HG03064 (cell line): ENCODE data around the gene CTNNBL1.

ENCODE experiments used
- ATAC-seq: cut with Tn5 transposase; IDR thresholded peaks from one replicate; pipeline ENCODE4 v1.9.1; 2021; ENCODE audit warnings: low read depth; ENCODE audit not compliant: unreplicated experiment

Gene CTNNBL1

DNA sequence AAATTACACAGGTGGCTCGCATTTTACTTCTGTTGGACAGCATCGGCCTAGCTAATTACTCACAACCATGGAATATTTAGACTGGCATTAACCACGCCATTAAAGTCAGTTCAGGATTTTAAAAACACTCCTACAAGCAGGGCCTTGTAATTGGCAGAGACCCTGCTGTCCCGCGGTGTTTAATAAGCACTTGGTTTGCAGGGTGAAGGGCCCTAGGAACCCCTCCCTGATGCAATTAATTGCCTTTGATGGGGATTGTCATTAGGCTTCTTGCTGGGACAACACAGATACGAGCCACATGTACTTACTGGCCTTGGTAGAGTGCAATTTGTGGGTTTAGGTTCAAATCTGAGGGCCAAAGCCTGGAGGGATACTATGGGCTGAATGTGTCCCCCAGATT lies 201.3 kb downstream of the CTNNBL1 start:
- no peak for ATAC-seq

DNA sequence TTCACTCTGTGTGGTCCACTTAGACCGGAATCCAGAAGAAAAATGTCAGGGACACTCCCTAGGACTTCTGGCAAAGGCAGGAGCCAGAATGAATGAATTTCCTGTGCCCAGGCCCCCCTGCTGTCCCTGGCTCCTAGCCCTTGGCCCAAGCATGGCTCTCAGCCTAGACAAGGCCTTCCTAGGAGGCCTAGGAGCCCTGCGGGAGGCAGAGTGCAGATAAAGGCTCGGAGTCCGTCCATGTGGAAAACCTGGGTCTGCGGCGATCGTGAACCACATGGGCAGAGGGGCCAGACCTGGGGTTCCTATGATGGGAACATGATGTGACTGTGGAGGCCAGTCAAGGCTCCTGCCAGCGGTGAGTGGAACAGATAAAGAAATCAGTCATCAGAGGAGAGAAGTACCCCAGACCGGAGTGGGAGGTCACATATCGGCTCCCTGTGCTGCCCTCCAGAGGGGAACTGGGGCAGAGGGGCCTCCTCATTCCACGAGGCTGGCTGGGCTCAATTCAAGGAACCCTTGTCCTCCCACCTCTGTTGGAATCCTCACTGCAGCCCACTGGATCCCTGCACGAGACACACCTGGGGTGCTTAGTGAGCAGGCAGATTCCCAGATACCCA lies 203.2 kb downstream of the CTNNBL1 start:
- no peak for ATAC-seq

DNA sequence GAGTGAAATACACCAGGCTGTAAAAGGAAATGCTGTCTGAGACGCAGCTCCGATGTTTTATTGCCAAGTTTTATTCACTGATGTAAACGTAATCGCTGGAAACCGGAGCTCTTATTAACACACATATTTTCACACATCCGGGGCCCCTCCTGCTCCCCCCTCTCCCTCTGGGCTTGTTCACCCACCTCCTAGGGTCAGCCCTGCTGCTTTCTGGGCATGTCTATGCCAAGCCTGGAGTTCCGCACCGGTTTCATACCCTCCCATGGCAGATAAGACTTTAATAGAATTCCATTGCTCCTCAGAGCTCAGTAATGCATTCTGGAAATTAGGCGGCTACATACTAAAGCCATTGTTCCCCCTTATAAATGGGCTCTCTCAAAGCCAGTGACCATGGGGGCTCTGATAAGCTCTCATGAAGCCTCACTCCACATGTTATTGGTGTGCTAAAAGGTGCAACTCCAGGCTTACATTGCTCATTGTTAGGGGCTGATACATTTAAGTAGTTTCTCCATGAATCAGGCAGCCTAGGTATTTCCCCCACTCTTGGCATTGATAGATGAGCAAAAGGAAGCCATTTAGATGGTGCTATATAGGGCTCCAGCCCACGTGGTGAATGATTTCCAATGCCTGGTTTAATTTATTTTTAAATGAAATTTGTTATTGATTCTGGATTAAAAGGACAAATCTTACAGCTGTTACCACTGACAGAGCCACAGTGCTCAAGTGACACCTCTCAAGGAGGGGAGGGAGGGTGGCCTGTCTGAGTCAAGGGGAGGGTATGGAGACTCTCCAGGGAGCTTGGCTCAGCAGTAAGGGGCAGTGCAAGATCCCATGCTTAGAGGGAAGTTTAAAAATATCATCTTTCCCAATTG lies 204.6 kb downstream of the CTNNBL1 start:
- ATAC-seq, result no peak

DNA sequence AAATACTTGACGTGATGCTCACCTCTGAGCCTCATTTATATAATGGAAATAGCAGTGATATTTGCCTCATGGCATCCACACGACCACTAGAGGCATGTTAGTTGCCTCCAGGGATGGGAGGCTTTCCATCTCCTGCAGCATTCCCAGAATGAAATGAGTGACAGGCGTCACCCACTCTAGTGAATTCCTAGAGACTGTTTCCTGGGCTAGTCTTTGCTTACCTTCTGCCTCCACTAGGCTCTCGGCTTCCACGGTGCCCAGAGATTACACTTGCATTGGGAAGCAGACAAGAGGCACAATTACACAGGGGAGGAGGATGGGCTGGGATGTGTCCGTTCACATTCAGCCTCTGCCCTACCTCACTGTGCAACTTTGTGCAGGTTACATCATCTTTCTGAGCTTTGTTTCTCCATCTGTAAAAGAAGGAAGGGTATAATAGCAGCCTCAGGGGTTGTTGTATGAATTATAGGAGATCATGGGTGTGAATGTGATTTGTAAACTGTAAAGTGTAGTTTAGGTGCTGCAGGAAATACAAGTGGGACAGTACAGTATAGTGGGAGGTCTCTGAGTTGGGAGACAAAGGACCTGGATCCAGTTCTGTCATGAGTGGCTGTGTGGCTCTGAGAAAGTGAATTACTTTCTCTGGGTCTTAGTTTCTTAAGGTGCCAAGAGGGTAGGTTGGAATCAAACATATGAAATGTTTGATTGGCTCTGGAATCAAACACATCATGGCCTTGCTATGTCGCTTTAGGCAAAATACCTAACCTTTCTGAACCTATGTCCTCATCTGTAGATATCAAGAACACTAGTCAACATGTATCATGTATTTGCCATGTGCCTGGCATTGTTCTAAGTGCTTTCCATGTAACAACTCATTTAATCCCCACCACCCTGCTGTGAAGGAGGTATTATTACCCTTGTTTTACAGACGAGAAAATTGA lies 205.5 kb downstream of the CTNNBL1 start:
- ATAC-seq, result no peak

DNA sequence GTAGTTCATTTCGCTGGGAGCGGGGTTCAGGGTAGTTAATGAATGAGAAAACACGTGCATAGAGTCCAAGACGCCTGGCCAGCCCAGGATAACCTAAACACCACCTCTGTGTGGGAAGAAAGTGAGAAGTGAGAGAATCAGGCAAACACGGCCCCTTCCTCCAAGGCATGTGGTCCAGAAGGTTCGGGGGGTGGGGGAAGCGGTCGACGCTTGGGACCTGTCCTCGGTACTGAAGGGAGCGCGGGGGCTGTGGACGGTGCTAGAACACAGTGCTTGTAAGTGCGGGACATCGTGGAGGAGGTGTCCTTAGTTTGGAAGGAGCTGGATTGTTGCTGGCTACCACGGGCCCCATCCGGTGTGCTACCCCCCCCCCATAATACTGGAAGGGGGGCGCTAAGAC lies 207.4 kb downstream of the CTNNBL1 start:
- ATAC-seq, result no peak

DNA sequence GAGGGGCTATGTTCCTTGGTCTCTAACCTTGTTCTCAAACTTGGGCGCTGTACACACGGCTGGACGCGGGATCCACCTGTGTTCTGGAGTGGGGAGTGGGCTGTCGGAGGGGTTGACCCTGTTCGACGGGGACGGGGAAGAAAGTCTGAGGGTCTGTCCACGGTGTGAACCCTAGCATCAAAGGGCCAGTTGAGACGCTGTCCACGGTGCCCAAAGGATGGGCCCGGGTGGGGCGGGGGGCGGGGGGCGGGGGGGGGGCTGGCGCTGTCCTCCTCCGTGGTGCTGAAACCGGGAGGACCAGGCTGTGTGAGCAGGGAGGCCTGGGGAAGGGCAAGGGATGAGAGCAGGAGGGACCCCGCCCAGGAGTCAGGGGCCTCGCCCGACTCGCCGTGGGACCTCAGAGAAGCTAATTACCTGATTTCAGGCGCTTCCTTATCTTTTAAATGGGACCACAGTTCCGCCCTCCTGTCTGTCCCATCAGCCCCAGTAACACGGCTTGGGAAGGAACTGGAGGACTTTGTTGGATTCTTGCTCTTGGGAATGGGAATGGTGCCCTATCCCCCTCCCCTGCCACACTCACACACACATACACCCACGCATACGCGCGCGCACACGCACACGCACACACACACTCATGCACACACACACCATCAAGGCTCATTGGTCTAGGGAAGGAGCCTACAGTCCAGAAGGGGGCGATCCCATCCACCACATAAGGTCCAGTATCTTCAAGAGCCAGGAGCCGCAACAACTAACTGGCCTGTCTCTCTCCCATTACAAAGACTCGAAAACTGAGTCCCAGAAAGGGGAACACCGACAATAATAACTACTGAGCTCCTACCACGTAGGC lies 208.0 kb downstream of the CTNNBL1 start:
- no peak for ATAC-seq

DNA sequence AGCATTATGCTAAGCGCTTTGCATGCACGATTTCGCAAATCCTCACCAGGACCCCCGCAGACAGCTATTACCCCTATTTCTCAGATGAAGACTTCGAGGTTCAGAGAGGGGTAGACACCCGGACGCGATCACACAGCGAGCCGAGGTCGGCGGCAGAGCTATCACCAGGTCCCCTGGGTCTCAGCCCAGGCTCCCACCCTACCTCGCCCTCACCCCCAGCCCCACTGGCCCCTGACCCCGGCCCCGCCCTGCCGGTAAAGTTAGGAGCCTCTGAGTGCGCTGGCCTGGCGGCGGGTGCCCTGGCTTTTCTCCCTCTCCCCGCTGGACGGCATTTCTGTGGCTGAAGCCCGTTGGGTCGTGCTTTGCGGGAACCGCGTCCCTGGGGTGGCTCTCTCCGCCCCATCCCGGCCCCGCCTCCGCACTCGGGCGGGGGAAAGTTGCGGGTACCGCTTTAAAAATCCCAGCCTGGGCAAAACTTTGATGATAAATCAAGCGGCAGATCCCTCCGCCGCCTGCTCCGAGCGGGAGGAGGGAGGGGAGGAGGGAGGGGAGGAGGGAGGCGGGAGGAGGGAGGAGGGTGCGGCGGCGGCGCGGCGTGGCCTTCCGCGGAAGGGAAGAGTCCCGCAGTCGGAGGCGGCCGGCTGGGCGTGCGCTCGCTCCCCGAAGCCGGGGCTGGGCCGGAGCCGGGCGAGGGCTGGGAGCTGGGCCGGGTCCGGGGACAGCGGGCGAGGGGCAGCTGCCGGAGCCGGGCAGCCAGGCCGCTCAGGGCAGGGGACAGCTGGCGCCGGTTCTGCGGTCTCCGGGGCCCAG lies 208.9 kb downstream of the CTNNBL1 start, which contains the start of gene VSTM2L:
Gene VSTM2L (plus strand): TSS at position 624 of the 810 bp plus-strand sequence. CDS start 224 bp downstream, outside the sequence.
- ATAC-seq, result no peak

DNA sequence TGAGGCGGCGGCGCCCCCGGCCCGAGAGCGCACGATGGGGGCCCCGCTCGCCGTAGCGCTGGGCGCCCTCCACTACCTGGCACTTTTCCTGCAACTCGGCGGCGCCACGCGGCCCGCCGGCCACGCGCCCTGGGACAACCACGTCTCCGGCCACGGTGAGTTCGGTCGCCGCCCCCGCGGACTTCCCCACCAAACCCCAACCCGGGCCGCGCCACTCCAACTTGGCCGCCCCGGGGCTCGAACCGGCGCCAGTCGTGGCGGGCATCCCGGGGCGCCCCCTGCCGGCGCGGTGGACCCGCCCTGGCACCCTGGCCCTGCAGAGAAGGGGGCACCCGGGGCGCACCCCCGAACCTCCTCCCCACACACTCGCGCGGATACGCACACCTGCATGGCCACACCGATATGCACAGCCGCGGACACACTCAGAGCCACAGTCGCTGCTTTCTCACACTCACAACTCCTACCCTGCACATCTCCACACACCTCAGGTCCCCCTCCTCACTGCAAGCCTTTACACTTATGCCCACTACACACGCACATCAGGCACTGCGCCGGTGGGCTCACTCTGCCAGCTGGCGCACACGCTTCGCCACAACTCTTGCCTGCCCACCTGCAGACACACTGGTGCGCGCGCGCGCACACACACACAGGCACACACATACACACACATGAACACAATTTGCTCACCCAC lies 209.6 kb downstream of the CTNNBL1 start:
- no peak for ATAC-seq

DNA sequence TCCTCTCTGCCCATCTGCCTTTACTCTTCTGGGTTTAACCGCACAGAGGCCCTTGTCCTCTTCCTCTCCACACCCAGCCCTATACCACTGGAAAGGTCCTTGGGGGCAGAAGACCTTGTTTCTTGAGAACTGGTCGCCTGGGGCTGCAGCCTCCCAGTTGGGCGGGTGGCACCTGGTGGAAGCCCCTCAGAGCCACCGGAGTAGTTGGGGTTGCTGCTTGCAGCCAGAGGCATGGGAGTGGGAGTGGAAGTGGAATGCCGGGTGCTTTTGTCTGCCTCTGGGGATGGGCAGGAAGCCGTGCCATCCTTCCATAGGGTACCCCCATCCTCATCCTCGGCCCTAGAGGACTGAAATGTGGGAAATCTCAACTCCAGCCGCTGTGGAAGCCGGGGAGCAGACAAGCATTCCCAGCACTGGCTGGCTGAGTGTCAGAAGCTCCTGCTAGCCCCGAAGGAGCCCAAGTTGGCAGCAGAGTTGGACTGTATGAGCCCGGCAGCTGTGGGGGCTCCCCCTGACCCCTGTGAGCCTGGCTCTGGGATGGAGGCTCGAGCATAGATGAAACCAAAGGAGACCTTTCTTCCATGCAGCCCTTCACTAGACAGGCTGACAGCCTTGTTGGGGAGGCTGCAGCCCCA lies 210.3 kb downstream of the CTNNBL1 start:
- no peak for ATAC-seq

DNA sequence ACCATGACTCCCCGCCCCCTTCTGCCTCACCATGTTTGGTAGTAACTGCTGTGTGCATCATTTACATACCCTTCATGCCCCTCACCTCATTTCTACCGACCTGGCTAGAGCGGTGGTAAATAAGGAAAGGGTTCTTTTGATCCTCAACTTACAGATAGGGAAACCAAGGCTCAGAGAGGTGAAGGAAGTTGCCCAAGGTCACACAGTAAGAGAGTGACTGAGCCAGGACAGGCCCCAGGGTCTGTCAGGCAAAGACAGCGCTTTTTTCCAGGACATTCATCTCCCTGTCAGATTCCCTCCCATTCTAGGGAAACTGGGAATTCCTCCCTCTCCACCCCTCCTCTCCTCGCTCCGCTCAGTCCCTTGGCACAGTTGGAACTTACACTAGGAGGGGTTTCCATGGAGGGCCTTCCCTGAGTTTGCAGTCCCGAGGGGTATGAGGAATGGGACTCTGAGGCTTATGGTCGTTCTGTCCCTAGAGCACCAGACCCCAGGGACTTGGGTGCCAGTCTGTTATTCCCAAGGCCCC lies 211.1 kb downstream of the CTNNBL1 start:
- no peak for ATAC-seq

DNA sequence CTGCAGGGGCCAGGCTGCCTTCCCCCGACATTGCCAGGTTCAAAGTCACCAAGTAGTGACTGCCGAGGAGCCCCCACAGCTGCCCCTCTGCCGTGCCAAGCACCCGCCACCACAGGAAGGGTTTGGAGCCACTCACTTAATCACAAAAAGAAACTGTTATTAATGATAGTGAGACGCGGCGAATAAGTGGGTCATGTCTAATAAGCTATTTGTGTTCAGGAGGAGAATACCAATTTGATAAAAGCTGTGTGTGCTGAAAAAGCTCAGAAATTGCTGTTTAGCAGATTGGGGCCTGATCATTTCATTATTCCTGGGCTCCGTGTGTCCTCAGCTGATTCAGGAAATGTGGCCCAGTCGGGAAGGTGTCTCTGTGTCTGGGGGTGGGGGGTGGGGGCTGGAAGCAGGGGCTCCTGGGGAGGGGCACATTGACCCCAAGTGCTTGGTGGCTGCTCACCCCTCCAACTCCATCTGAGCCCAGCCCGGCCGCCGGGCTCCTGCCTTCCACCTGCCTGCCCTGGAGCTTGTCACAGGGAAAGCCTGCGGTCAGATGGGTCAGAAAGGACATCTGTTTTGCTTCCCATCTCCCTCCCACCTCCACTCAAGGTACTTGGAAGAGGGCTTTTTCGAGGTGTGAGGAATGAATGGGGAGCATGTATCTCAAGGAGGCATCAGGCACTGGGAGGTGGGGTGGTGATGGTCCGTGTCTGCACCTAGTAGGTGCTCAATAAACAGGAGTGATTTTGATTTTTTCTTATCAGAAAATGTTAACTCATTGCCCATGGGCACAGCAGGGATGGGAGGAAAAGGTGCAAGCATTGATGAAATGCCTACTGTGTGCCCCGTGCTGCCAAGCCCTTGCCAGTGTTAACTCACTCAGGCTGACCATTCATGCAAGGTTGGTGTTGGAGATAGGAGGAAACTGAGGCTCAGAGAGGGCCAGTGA lies 212.1 kb downstream of the CTNNBL1 start:
- ATAC-seq, result no peak

DNA sequence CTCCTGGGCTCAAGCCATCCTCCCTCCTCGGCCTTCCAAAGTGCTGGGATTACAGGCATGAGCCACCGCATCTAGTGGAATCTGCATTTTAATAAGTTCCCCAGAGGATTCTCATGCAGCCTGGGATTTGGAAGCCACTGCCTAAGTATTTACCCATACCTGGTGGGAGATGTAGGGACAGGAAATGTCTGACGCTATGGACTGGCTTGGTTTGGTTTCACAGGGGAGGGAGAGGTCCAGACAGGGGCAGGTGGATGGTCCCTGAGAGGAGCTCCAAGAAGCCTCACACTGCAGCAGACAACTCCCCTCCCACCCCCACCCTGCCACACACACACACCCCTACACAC lies 213.5 kb downstream of the CTNNBL1 start:
- ATAC-seq, result no peak

DNA sequence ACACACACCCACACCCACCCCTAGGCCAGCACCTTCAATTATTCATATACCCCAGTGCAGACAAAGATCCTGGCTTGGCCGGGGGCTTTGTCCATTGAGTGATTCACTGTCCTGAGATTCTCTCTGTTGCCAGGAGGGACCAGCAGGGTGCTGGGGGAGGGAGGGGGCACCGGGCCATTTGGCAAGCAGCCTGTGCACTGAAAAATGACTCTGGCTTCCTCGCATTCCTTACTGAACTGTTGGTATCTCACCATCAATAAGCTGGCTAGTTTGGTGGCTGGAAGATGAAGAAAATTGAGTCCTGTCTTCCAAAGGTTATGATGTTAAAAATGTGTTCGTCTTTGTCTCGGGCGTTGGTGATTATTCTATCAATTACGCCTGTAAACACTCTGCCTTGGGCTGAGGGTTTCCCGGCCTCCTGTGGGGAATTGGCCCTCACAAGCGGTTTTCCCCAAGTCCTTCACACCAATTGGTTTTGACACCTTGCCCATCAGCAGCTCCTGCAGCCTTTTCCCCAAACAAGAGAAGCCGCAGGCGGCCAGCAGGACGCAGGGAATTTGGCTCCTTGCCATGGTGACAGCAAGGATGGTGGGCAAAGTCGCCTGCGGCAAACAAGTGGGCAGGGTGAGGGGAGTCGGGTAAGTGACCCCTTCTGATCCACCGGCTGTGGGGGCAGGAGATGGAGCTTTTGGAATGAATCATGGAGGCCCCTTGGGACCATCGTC lies 214.0 kb downstream of the CTNNBL1 start:
- ATAC-seq, result no peak

DNA sequence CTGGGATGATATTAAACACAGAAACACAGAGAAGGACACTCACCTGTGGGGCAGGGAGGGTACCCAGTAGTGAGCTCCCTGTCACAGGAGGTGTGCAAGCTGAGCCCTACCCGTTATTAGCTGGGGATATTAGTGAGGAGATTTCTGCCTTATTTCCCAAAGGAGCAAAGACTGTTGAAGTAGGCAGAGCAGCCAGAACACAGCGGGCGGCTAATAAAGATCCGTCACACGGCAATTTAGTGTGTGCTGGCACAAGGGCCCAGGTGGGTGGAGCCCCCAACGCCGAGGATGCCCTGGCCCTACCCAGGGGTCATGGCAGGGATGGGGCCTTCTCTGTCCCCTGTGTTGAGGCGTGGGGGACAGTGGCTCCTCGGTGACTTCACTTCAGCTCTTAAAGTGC lies 217.4 kb downstream of the CTNNBL1 start:
- ATAC-seq, result no peak

DNA sequence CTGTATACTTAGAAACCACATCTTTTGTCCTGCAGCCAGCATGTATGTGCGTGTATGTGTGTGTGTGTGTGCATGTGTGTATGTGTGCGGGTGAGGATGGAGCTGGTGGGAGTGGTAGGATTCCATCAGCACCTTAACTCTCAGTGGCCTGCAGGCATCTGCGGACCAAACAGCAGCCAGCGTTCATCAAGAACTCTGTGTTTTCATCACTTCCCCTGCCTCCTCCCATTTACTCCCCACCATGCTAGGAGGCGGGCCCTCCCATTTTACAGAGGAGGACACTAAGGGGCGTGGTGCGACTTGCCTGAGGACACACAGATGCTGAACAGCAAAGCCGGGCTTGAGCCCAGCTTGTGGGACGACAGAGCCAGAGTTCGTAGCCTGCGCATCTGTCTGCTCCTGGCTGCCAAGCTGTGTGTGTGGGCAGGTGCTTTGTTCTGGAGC lies 218.0 kb downstream of the CTNNBL1 start:
- ATAC-seq, result no peak

DNA sequence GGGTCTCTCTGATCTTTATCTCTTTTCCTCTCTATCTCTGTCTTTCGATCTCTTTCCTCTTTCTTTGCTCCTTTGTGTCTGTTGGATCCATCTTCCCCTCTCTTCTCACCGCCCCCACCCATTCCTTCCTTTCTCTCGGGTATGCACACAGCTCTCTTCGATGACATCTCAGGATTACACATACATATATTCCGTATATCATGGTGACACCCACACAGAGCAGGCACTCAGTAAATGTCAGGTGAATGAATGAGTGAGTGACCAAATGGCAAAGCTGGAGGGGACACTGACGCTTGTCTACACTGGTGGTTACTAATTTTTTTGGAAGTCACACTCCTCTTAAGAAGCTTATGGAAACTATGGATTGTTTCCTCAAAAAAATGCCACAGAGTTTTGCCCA lies 219.0 kb downstream of the CTNNBL1 start:
- no peak for ATAC-seq
